GM21367 (cell line): ENCODE results near the gene TTC12.

ENCODE experiments used
- ATAC-seq: cut with Tn5 transposase; IDR thresholded peaks from one replicate; pipeline ENCODE4 v1.9.1; 2021; ENCODE audit not compliant: unreplicated experiment

TTC12 gene

DNA sequence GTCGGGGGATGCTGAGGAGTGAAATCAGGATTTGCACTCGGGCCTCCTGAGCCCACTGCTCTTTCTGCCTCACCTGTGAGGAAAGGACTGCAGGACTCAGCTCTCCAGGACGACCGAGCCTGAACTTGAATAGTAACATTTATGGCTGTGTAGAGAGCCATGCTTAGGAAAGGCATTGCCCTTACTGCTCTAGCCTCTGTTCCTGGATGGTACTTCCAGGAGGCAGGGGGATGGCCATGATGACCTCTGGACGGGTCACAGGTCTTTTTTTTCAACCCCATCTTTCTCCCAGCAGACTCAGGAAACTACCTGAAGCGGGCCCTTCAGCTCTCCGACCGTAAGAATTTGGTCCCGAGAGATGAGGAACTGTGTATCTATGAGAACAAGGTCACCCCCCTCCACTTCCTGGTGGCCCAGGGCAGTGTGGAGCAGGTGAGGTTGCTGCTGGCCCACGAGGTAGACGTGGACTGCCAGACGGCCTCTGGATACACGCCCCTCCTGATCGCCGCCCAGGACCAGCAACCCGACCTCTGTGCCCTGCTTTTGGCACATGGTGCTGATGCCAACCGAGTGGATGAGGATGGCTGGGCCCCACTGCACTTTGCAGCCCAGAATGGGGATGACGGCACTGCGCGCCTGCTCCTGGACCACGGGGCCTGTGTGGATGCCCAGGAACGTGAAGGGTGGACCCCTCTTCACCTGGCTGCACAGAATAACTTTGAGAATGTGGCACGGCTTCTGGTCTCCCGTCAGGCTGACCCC is 84.5 kb downstream of the TTC12 start:
- no peak for ATAC-seq

DNA sequence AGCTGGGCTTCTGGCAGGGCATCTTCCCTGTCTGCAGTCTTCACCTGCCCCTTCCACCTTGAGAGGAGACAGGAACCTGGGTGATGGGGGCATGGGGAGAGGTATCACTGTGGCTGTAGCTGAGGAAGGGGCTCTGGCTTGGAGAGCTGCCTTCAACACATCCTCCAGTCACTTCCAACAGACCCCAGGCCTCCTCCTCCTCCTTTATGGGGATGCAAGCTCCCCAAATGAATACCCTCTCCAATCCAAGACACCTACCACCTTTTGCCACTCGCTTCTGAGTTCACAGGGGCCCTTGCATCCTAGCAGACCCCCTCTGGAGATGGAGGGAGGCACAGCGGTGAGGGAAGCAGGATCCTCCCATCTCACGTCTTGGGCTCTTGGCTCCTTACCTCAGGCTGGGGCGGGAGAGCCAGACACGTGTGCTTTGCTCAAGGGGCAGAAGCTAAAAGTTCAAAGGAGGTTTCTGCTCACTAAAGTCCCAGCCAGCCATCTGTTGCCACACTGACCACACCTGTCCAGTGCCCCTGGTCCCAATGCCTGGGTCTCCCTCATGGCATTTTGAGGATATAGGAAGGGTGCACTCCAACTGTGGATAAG is 86.3 kb downstream of the TTC12 start:
- no peak for ATAC-seq

DNA sequence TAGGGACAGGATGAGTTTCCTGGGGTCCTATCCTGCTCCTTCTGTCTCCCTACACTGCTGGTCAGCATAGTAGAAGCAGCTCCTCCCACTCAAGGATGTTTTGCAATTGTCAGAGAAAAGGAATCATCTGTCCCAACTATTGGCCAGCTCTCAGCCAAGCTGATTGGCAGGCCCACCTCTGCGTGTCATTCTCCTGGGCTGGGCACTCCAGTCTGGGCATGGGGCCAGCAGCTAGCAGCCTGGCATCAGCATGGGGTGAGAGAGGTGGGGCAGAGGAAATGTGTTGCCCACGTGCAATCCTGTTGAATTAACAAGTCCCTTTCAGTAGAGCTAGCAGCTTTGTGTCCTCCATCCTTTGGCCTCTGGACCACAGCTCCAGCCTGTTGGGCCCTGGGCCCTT is 87.3 kb downstream of the TTC12 start:
- no peak for ATAC-seq

- ATAC-seq: no peak
Observed at GRCh38 chr11:113404859-113405430, 90.6 kb downstream of the TTC12 start.

DNA sequence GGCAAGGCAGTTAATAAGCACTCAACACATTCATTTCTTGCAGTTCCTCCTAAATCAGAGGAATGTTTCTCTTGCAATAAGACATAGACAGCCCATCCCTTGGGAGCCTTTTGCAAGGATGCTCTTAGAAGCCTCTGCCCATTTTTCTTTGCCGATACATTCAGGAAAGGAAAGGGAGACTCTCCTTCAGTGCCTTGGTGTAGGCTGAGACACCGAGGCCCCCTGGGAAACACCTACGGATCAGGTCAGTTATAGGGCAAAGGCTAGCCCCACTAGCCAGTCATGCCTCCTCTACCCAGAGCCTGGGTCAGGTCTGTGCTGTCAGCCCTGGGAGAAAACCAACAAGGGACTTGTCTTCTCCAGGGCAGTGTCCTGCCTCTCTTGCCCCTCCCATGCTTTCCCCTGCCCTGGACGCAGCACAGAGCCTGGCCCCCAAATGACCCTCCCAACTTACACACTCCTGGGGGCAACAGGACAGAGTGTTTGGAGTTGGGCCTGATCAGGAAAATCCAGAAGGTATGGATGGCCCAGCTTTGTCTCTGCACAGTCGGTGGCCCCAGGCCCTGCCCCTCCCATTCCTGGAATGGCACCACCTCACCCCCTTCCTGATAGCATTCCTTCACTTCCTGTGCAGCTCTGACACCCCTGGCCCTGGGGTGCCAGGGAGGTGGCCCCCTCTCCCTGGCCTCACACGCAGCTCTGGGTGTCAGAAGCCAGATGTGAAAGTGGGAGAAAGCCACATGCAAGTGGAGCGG is 91.5 kb downstream of the TTC12 start:
- ATAC-seq: no peak

DNA sequence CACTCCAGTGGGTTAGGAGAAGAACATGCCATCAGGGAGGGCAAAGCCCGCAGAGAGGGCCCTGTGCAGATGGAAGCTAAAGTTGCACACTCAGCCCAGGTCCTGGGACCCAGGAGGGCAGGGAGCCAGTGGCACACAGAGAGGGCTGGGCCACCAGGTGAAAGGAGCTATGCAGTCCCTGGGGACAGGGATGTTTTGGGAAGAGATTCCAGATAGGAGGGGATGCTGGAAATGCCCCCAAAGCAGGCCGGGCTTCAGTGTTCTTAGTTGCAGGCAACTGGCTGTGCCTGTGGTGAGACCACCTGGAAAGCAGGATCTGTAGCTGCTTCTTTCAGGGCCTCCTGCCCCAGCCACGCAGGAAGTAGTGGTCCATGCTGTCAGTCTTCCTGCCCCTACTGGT is 92.8 kb downstream of the TTC12 start:
- no peak for ATAC-seq

- no peak for ATAC-seq
Observed at GRCh38 chr11:113408206-113408605, 93.8 kb downstream of the TTC12 start.

- no peak for ATAC-seq
Observed at GRCh38 chr11:113408887-113409286, 94.5 kb downstream of the TTC12 start.

GRCh38 chr11:113409526-113409925 is 95.1 kb downstream of the TTC12 start:
- no peak for ATAC-seq

DNA sequence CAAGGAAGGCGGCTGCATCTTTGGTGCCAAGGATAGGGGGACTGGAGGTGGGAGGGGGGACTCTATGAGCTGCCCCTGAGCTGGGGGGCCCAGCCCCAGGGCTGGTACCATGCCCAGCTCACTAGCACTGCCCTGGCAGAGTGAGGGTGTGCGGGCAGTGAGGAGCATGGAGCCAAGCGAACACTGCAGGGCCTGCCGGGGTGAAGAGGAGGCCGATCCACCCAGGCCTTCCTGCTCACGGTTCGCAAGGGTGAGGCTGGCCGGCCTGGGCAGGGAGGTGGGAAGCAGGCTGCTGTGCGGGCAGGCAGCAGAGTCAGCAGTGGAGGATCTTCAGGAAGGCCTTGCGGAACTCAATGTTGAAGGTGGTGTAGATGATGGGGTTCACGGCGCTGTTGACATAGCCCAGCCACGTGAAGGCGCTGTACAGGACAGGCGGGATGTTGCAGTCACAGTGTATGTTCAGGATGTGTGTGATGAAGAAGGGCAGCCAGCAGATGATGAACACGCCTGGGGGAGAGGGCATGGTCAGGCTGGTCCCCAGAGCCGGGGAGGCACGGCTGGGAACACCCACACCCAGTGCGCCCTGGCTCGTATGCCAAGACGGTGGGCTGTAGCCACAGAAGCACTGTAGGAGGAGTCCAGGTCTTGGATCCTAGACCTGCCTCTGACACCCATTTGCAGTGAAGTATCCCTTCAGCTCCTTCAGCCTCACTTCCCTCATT is 96.2 kb downstream of the TTC12 start:
- ATAC-seq: no peak

- ATAC-seq: no peak
Observed at GRCh38 chr11:113411536-113411935, 97.2 kb downstream of the TTC12 start.

- ATAC-seq: no peak
Observed at GRCh38 chr11:113412675-113413074, 98.3 kb downstream of the TTC12 start.

DNA sequence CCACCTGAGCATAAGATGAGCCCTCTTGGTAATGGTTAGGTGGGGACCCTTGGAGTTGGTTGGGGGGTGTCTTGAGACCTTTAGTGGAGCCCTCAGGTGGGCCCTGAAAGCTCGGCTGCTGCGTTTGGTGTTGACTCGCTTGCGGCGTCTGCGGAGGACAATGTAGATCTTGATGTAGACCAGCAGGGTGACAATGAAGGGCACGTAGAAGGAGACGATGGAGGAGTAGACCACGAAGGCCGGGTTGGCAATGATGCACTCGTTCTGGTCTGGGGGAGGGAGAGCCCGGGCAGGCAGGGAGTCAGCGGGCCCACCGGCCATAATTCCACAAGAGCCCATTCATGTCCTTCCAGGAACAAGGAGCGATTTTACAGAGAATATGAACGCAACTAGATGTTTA is 101.0 kb downstream of the TTC12 start:
- ATAC-seq: no peak
